HG03095 (cell line): ENCODE measurements around the gene COG2.

Experiments used
- ATAC-seq: cut with Tn5 transposase; IDR thresholded peaks from one replicate; pipeline ENCODE4 v1.9.1; 2021; ENCODE audit warnings: moderate library complexity; ENCODE audit not compliant: unreplicated experiment

COG2 gene

GRCh38 chr1:230668227-230668626 lies 25.9 kb downstream of the COG2 start:
- ATAC-seq: no peak

GRCh38 chr1:230669543-230669942 lies 27.3 kb downstream of the COG2 start:
- no peak for ATAC-seq

- no peak for ATAC-seq
Measured at GRCh38 chr1:230674581-230674980, 32.3 kb downstream of the COG2 start.

- ATAC-seq: no peak
Measured at GRCh38 chr1:230677200-230677599, 34.9 kb downstream of the COG2 start.

- no peak for ATAC-seq
Measured at GRCh38 chr1:230679192-230679591, 36.9 kb downstream of the COG2 start.

GRCh38 chr1:230679825-230680224 lies 37.5 kb downstream of the COG2 start:
- no peak for ATAC-seq

GRCh38 chr1:230680300-230681025 lies 38.2 kb downstream of the COG2 start:
- ATAC-seq: no peak

GRCh38 chr1:230681599-230681998 lies 39.3 kb downstream of the COG2 start:
- ATAC-seq: no peak

GRCh38 chr1:230682274-230682673 lies 40.0 kb downstream of the COG2 start:
- ATAC-seq: no peak

GRCh38 chr1:230682882-230683610 lies 40.8 kb downstream of the COG2 start:
- ATAC-seq: no peak

GRCh38 chr1:230684146-230684545 lies 41.9 kb downstream of the COG2 start:
- ATAC-seq: no peak

- no peak for ATAC-seq
Measured at GRCh38 chr1:230684998-230685397, 42.7 kb downstream of the COG2 start.

- no peak for ATAC-seq
Measured at GRCh38 chr1:230686747-230687146, 44.5 kb downstream of the COG2 start.

GRCh38 chr1:230690101-230690500 lies 47.8 kb downstream of the COG2 start:
- no peak for ATAC-seq

GRCh38 chr1:230691615-230692014 lies 49.3 kb downstream of the COG2 start:
- no peak for ATAC-seq

- ATAC-seq: no peak
Measured at GRCh38 chr1:230693221-230693620, 50.9 kb downstream of the COG2 start.

- ATAC-seq: no peak
Measured at GRCh38 chr1:230693777-230694176, 51.5 kb downstream of the COG2 start.

- no peak for ATAC-seq
Measured at GRCh38 chr1:230694464-230694863, 52.2 kb downstream of the COG2 start.

- no peak for ATAC-seq
Measured at GRCh38 chr1:230694991-230695390, 52.7 kb downstream of the COG2 start.

GRCh38 chr1:230696218-230696617 lies 53.9 kb downstream of the COG2 start:
- ATAC-seq: no peak

- ATAC-seq: no peak
Measured at GRCh38 chr1:230696722-230697437, 54.6 kb downstream of the COG2 start.

- ATAC-seq: no peak
Measured at GRCh38 chr1:230698130-230698529, 55.8 kb downstream of the COG2 start.
